Activated CD8-positive, alpha-beta memory T cell treated with anti-CD3 and anti-CD28 coated beads, Interleukin-2, amount 50 U/mL, for 1 hour (primary cell): ENCODE data around the gene CDRT4.
"Not testable (repeated sequence)": the region's sequence is repeated elsewhere in the genome, so short reads cannot be mapped to it uniquely, and the experiment has no call there.

Experiments
- DNase-seq: peaks from one replicate; pipeline ENCODE4 v3.0.0-alpha.2; 2020; ENCODE audit errors: extremely low read depth

CDRT4 gene

GRCh38 chr17:15467592-15467991, at the start of gene CDRT4:
CDRT4 (minus strand) TSS chr17:15467621; CDS start chr17:15440238, 27,383 bp downstream.
- no peak for DNase-seq

- no peak for DNase-seq
These were observed 48.7 kb upstream of the CDRT4 start for GRCh38 chr17:15516150-15516549.

- no peak for DNase-seq
These were observed 47.0 kb upstream of the CDRT4 start for GRCh38 chr17:15514469-15514868.

- no peak for DNase-seq
These were observed 46.5 kb upstream of the CDRT4 start for GRCh38 chr17:15513856-15514459.

- DNase-seq: no peak
These were observed 45.8 kb upstream of the CDRT4 start for GRCh38 chr17:15513058-15513791.

- no peak for DNase-seq
These were observed 44.8 kb upstream of the CDRT4 start for GRCh38 chr17:15512071-15512709.

GRCh38 chr17:15511142-15511541, 43.7 kb upstream of the CDRT4 start:
- DNase-seq: no peak

- no peak for DNase-seq
These were observed 42.9 kb upstream of the CDRT4 start for GRCh38 chr17:15510361-15510760.

GRCh38 chr17:15509095-15509494, 41.7 kb upstream of the CDRT4 start:
- DNase-seq: no peak

GRCh38 chr17:15508466-15508865, 41.0 kb upstream of the CDRT4 start:
- no peak for DNase-seq

GRCh38 chr17:15507896-15508295, 40.5 kb upstream of the CDRT4 start:
- DNase-seq: no peak

GRCh38 chr17:15507001-15507400, 39.6 kb upstream of the CDRT4 start:
- no peak for DNase-seq

GRCh38 chr17:15505708-15506107, 38.3 kb upstream of the CDRT4 start:
- DNase-seq: not testable (repeated sequence)

- no peak for DNase-seq
These were observed 36.3 kb upstream of the CDRT4 start for GRCh38 chr17:15503731-15504130.

GRCh38 chr17:15502369-15503112, 35.1 kb upstream of the CDRT4 start:
- DNase-seq: peak; percentile 11

- DNase-seq: no peak
These were observed 34.4 kb upstream of the CDRT4 start for GRCh38 chr17:15501793-15502192.

GRCh38 chr17:15501282-15501681, 33.9 kb upstream of the CDRT4 start:
- DNase-seq: no peak

GRCh38 chr17:15498107-15498506, 30.7 kb upstream of the CDRT4 start:
- no peak for DNase-seq

GRCh38 chr17:15496735-15497670, 29.6 kb upstream of the CDRT4 start:
- no peak for DNase-seq

- DNase-seq: no peak
These were observed 27.4 kb upstream of the CDRT4 start for GRCh38 chr17:15494821-15495220.

- DNase-seq: no peak
These were observed 26.2 kb upstream of the CDRT4 start for GRCh38 chr17:15493693-15494035.
